ENCODE data around the gene UFD1. TPM values are rescaled to one million over a fixed set of nuclear protein-coding genes. Genes with fewer than 3 reads are reported as not detected.

UFD1 gene
- total RNA-seq, 2 experiments from 2014 or later, result 68.5 to 77.4 TPM

- CTCF ChIA-PET, result no interaction called here
- Mint-ChIP-seq H3K9me3 (peaks cover 4% of the 10 kb centered on the region), H3K27me3 (no peaks in the 10 kb centered on the region), H3K4me1 (ENCODE audit: low read depth) (peaks cover 12% of the 10 kb centered on the region), H3K4me3 (no peak overlapping the region), H3K36me3 (ENCODE audit: low read depth) (no peaks in the 10 kb centered on the region), H3K27ac (no peak overlapping the region)
- Histone ChIP-seq H3K4me1 (ENCODE audit: insufficient read depth, low read length) (peaks cover 13% of the 10 kb centered on the region), H3K36me3 (ENCODE audit: insufficient read depth, low read length) (no peaks in the 10 kb centered on the region), H3K27me3 (ENCODE audit: control insufficient read depth in 1 of 2, insufficient read depth in 2 of 2, low read length in 2 of 2) (no peaks in the 10 kb centered on the region), H3K9me3 (ENCODE audit: control insufficient read depth in 1 of 2, insufficient read depth in 1 of 2, low read length in 2 of 2) (peaks cover 3 to 6% of the 10 kb centered on the region in 2 experiments), H3K27ac (ENCODE audit: low read depth in 1 of 2, low read length in 2 of 2) (no peak overlapping the region), H3K4me3 (ENCODE audit: low read length) (no peak overlapping the region)
- ATAC-seq (ENCODE audit: poor library complexity) (no peak), DNase-seq (no peak)
- no peak for TF ChIP-seq CTCF (IDR thresholded peaks at IDR 0.05)
- POLR2A ChIA-PET, result no interaction called here
- intact Hi-C loops (cut with DNase I, micrococcal nuclease), result no loop called here
Measured at GRCh38 chr22:19509191-19509590, 30.2 kb upstream of the UFD1 start.

GRCh38 chr22:19508024-19508776 is 29.2 kb upstream of the UFD1 start:
- no peak for TF ChIP-seq CTCF (IDR thresholded peaks at IDR 0.05)
- POLR2A ChIA-PET, result no interaction called here
- CTCF ChIA-PET, result no interaction called here

GRCh38 chr22:19507534-19507861 is 28.5 kb upstream of the UFD1 start:
- ATAC-seq (ENCODE audit: poor library complexity) (no peak), DNase-seq (no peak)
- intact Hi-C loops (cut with DNase I, micrococcal nuclease), result no loop called here
- Mint-ChIP-seq H3K9me3 (no peaks in the 10 kb centered on the region), H3K4me3 (no peak overlapping the region), H3K36me3 (ENCODE audit: low read depth) (no peaks in the 10 kb centered on the region), H3K27me3 (no peaks in the 10 kb centered on the region), H3K27ac (no peak overlapping the region), H3K4me1 (ENCODE audit: low read depth) (peaks cover 12% of the 10 kb centered on the region)
- ChIA-PET POLR2A (no interaction called here), CTCF (no interaction called here)
- Histone ChIP-seq H3K36me3 (ENCODE audit: insufficient read depth, low read length) (no peaks in the 10 kb centered on the region), H3K4me1 (ENCODE audit: insufficient read depth, low read length) (peaks cover 13% of the 10 kb centered on the region), H3K27me3 (ENCODE audit: control insufficient read depth in 1 of 2, insufficient read depth in 2 of 2, low read length in 2 of 2) (no peaks in the 10 kb centered on the region), H3K4me3 (ENCODE audit: low read length) (no peak overlapping the region), H3K27ac (ENCODE audit: low read depth in 1 of 2, low read length in 2 of 2) (no peak overlapping the region), H3K9me3 (ENCODE audit: control insufficient read depth in 1 of 2, insufficient read depth in 1 of 2, low read length in 2 of 2) (no peaks in the 10 kb centered on the region)
- TF ChIP-seq CTCF (IDR thresholded peaks at IDR 0.05), result no peak

More at GRCh38 chr22:19508024-19508776, 29.2 kb upstream of the UFD1 start:
- H3K4me1 ChIP-seq (ENCODE audit: insufficient read depth, low read length), result peaks cover 13% of the 10 kb centered on the region
- intact Hi-C loops (cut with DNase I, micrococcal nuclease), result no loop called here
- no peaks in the 10 kb centered on the region for H3K36me3 ChIP-seq (ENCODE audit: insufficient read depth, low read length)
- Mint-ChIP-seq H3K9me3 (no peaks in the 10 kb centered on the region), H3K36me3 (ENCODE audit: low read depth) (no peaks in the 10 kb centered on the region), H3K27ac (no peak overlapping the region), H3K4me3 (no peak overlapping the region), H3K4me1 (ENCODE audit: low read depth) (peaks cover 12% of the 10 kb centered on the region), H3K27me3 (no peaks in the 10 kb centered on the region)
- ATAC-seq (ENCODE audit: poor library complexity) (no peak), DNase-seq (no peak)
- H3K27ac ChIP-seq (ENCODE audit: low read depth in 1 of 2, low read length in 2 of 2), result no peak overlapping the region
- no peaks in the 10 kb centered on the region for H3K27me3 ChIP-seq (ENCODE audit: control insufficient read depth in 1 of 2, insufficient read depth in 2 of 2, low read length in 2 of 2)
- H3K4me3 ChIP-seq (ENCODE audit: low read length), result no peak overlapping the region
- H3K9me3 ChIP-seq (ENCODE audit: control insufficient read depth in 1 of 2, insufficient read depth in 1 of 2, low read length in 2 of 2), result no peaks in the 10 kb centered on the region

All from CD4-positive, alpha-beta T cell (primary cell).